K562 (cell line): ENCODE results near the gene CARD11. TPM values are rescaled to one million over a fixed set of nuclear protein-coding genes. Genes with fewer than 3 reads are reported as not detected.

Experiments
- ATAC-seq: fragments of 200-7000 bp; cut with Tn5 transposase; 3 replicates; pipeline ENCODE4 v1.9.1; 2020; ENCODE audit warnings: moderate library complexity
- BruUV-seq: library from RNA; stranded (reverse); fragments of 400-500 nt; replicated peaks from 2 replicates; lab custom pipeline; 2021; lab: Mats Ljungman, UMichigan
- CTCF ChIA-PET: fragments of 300-600 bp; formaldehyde crosslinking; extraction: SDS; loops from one replicate; lab custom pipeline; 2021; ENCODE audit warnings: low intra/inter-chr PET ratio; lab: Yijun Ruan, JAX
- POLR2A ChIA-PET: fragments of 300-600, 350-650 bp; sonication (Branson Sonifier 250); formaldehyde crosslinking; extraction: SDS; loops from one replicate; lab custom pipeline; 2021; ENCODE audit warnings: antibody characterized with exemption, inconsistent platforms; lab: Yijun Ruan, JAX
- DNase-seq, 4 experiments: peaks; one replicate each; pipeline versions ENCODE4 v3.0.0 to v3.0.0-alpha.2; 2011 to 2018; ENCODE audit warnings: low spot score in 3 of 4, mixed read lengths in 3 of 4; ENCODE audit errors: extremely low read depth in 1 of 4
- FAIRE-seq: peaks from 2 replicates; lab custom pipeline; 2011; peaks lifted over from hg19 to GRCh38; lab: Jason Lieb, UNC
- H2AFZ ChIP-seq: 2 replicates; pipeline ENCODE4 v1.6.0; 2011; ENCODE audit warnings: low read depth, low read length, control low read depth, inconsistent platforms
- H3K27ac ChIP-seq: fragments of 200-600 bp; 3 replicates; pipeline ENCODE4 v1.8.0; 2011; ENCODE audit warnings: low read depth, mild to moderate bottlenecking, control low read depth, inconsistent platforms, low read length, moderate library complexity, mixed read lengths; ENCODE audit errors: extremely low read depth
- H3K27me3 ChIP-seq, 2 experiments: fragments of 300-600 bp in 1 of 2; 2 replicates in 1 of 2; 3 replicates in 1 of 2; pipeline versions ENCODE4 v1.6.0 to v1.8.0; 2011; ENCODE audit warnings: inconsistent platforms in 2 of 2, low read length in 2 of 2, mild to moderate bottlenecking in 1 of 2, mixed read lengths in 1 of 2, moderate library complexity in 1 of 2; ENCODE audit not compliant: control insufficient read depth in 2 of 2, insufficient read depth in 2 of 2
- H3K36me3 ChIP-seq: fragments of 300-600 bp; 3 replicates; pipeline ENCODE4 v1.8.0; 2011; ENCODE audit warnings: mild to moderate bottlenecking, low read length, inconsistent platforms; ENCODE audit not compliant: control insufficient read depth, insufficient read depth
- H3K4me1 ChIP-seq, 2 experiments: fragments of 200-600 bp in 1 of 2; replicated peaks in 1 of 2; 2 replicates in 1 of 2; 3 replicates in 1 of 2; pipeline versions ENCODE4 v1.5.1 to v1.8.0; 2011; ENCODE audit warnings: inconsistent platforms in 2 of 2, low read length in 2 of 2, mild to moderate bottlenecking in 1 of 2, mixed read lengths in 1 of 2, moderate library complexity in 1 of 2; ENCODE audit not compliant: control insufficient read depth in 2 of 2, insufficient read depth in 2 of 2
- H3K4me2 ChIP-seq: 2 replicates; pipeline ENCODE4 v1.6.1; 2011; ENCODE audit warnings: low read length, control low read depth, inconsistent platforms, mixed read lengths; ENCODE audit not compliant: insufficient read depth
- H3K4me3 ChIP-seq: fragments of 200-600 bp; sonication (generic), shearing (Covaris generic); 2 replicates; pipeline ENCODE4 v1.5.1; 2016; ENCODE audit warnings: control low read depth, inconsistent platforms
- H3K79me2 ChIP-seq: fragments of 200-600 bp; 3 replicates; pipeline ENCODE4 v1.8.0; 2011; ENCODE audit warnings: low read length, inconsistent platforms; ENCODE audit not compliant: control insufficient read depth, insufficient read depth
- H3K9ac ChIP-seq, 2 experiments: 2 replicates each; pipeline versions ENCODE4 v1.6.0 to v1.6.1; 2011; ENCODE audit warnings: low read depth in 2 of 2, low read length in 2 of 2, control low read depth in 1 of 2, inconsistent platforms in 1 of 2, mild to moderate bottlenecking in 1 of 2, mixed read lengths in 1 of 2; ENCODE audit not compliant: insufficient read depth in 1 of 2
- H3K9me1 ChIP-seq: one replicate; pipeline ENCODE4 v1.6.0; 2011; ENCODE audit warnings: inconsistent platforms, mild to moderate bottlenecking, low read length, moderate library complexity; ENCODE audit not compliant: control insufficient read depth, insufficient read depth
- H3K9me3 ChIP-seq: replicated peaks from 2 replicates; pipeline ENCODE4 v1.5.1; 2011; ENCODE audit warnings: low read depth, low read length, inconsistent platforms; ENCODE audit not compliant: control insufficient read depth, insufficient read depth
- H4K20me1 ChIP-seq: replicated peaks from 2 replicates; pipeline ENCODE4 v1.6.1; 2011; ENCODE audit warnings: low read length, inconsistent platforms, mixed read lengths; ENCODE audit not compliant: control insufficient read depth, insufficient read depth
- BDP1 ChIP-seq: IDR thresholded peaks from 3 replicates; pipeline ENCODE4 v1.6.1; 2011; ENCODE audit not compliant: insufficient read length, insufficient read depth
- E2F3 ChIP-seq: fragments of 250-450 bp; sonication (Bioruptor Pico); IDR thresholded peaks from 2 replicates; pipeline ENCODE4 v1.4.0; 2020; ENCODE audit warnings: mild to moderate bottlenecking
- EWSR1 ChIP-seq: fragments of 450-650 bp; IDR thresholded peaks from 2 replicates; pipeline ENCODE4 v1.6.1; 2018; ENCODE audit warnings: borderline replicate concordance, mild to moderate bottlenecking, low read depth, moderate library complexity; ENCODE audit not compliant: partially characterized antibody
- HDAC8 ChIP-seq: fragments of 450-650 bp; IDR thresholded peaks from 2 replicates; pipeline ENCODE4 v1.6.1; 2016; ENCODE audit warnings: mild to moderate bottlenecking, missing genetic modification characterization, moderate library complexity, missing compliant biosample characterization
- HIVEP1 ChIP-seq: fragments of 250-450 bp; sonication (Bioruptor Pico); IDR thresholded peaks from 2 replicates; pipeline ENCODE4 v1.4.0; 2020; ENCODE audit warnings: mild to moderate bottlenecking
- KLF10 ChIP-seq: fragments of 250-450 bp; sonication (Bioruptor Pico); IDR thresholded peaks from 2 replicates; pipeline ENCODE4 v1.6.1; 2021; ENCODE audit warnings: matching md5 sums
- MED1 ChIP-seq: sonication (generic); formaldehyde crosslinking; IDR thresholded peaks from 2 replicates; pipeline ENCODE4 v1.8.1; 2023; ENCODE audit warnings: missing genetic modification reagents, borderline replicate concordance
- NCOA4 ChIP-seq: fragments of 450-650 bp; IDR thresholded peaks from 2 replicates; pipeline ENCODE4 v1.6.1; 2018; ENCODE audit warnings: mild to moderate bottlenecking; ENCODE audit not compliant: partially characterized antibody
- NFE2 ChIP-seq: IDR thresholded peaks from 2 replicates; pipeline ENCODE4 v1.6.1; 2014; ENCODE audit warnings: antibody characterized with exemption, low read depth
- PRPF4 ChIP-seq: fragments of 200-400 bp; formaldehyde crosslinking; IDR thresholded peaks from one replicate; pipeline ENCODE4 v1.6.1; 2017; ENCODE audit warnings: low read length, low read depth, mild to moderate bottlenecking; ENCODE audit not compliant: insufficient read depth, poor library complexity, severe bottlenecking
- STAG1 ChIP-seq: sonication (generic); formaldehyde crosslinking; IDR thresholded peaks from 2 replicates; pipeline ENCODE4 v1.5.0; 2020; ENCODE audit warnings: missing genetic modification reagents, borderline replicate concordance
- ZNF239 ChIP-seq: fragments of 250-450 bp; sonication (Bioruptor Pico); IDR thresholded peaks from 2 replicates; pipeline ENCODE4 v1.4.0; 2020; ENCODE audit warnings: mild to moderate bottlenecking
- ZNF311 ChIP-seq: fragments of 250-450 bp; sonication (Bioruptor Pico); IDR thresholded peaks from 2 replicates; pipeline ENCODE4 v1.4.0; 2020; ENCODE audit warnings: mild to moderate bottlenecking, moderate library complexity
- WGBS: fragments of 100-300 bp; shearing (Covaris generic); methylation state at CpG from one replicate; pipeline ENCODE4 v1.1.6; 2016; ENCODE audit warnings: low coverage, mixed read lengths; ENCODE audit not compliant: insufficient coverage; ENCODE audit errors: missing lambda C conversion rate; 5-methylcytosine and 5-hydroxymethylcytosine counted together
- in situ Hi-C: fragments of 300-500 bp; cut with MboI; formaldehyde crosslinking; loops from 4 replicates; pipeline ENCODE4 v1.15.0; 2018; ENCODE audit warnings: inconsistent platforms, mixed read lengths
- intact Hi-C: fragments of 100-400 bp; cut with micrococcal nuclease; formaldehyde crosslinking; loops from 2 replicates; pipeline ENCODE4 v1.14.2; 2022
- polyA plus RNA-seq, 8 experiments: library from polyadenylated mRNA; depleted of rRNA in 4 of 8; stranded (reverse) in 5 of 8; unstranded in 3 of 8; fragments of >200 nt; fragmentation: Nextera tagmentation in 2 of 8; fragmentation: Illumina TruSeq in 1 of 8; extraction: Ambion mirVana in 2 of 8; extraction: Trizol in 1 of 8; gene quantifications; 2 replicates each; pipeline versions ENCODE4 v1.2.1 to v1.2.3, GENCODE V29; 2011 to 2014; ENCODE audit warnings: inconsistent platforms in 1 of 8, missing spikeins in 1 of 8
- total RNA-seq, 7 experiments: library from RNA; depleted of rRNA in 6 of 7; stranded (reverse); fragments of >200 nt in 6 of 7; fragmentation: Illumina TruSeq in 2 of 7; extraction: Trizol in 2 of 7; gene quantifications; 2 replicates each; pipeline versions ENCODE4 v1.2.1 to v1.2.3, GENCODE V29; 2011 to 2021; ENCODE audit warnings: low replicate concordance in 1 of 7
- TF ChIP-seq, protein P1 (sequence below): IDR thresholded peaks from 2 replicates; pipeline ENCODE4 v1.6.1; 2016; ENCODE audit warnings: missing genetic modification characterization, missing compliant biosample characterization
- TF ChIP-seq, protein P2 (sequence below), 2 experiments: fragments of 200-800 bp in 1 of 2; sonication (Bioruptor generic) in 1 of 2; sonication (generic) in 1 of 2; formaldehyde crosslinking in 1 of 2; IDR thresholded peaks in 1 of 2; conservative IDR thresholded peaks in 1 of 2; 2 replicates each; pipeline versions ENCODE4 v1.5.0 to v1.6.1; 2016 to 2020; ENCODE audit warnings: missing compliant biosample characterization in 1 of 2, missing genetic modification characterization in 1 of 2, missing genetic modification reagents in 1 of 2
- TF ChIP-seq, protein P3 (sequence below): sonication (generic); formaldehyde crosslinking; IDR thresholded peaks from 2 replicates; pipeline ENCODE4 v1.4.0; 2020; ENCODE audit warnings: mild to moderate bottlenecking, missing genetic modification reagents

CARD11 gene
- total and polyA plus RNA-seq, 9 of the 15 experiments (the other 6 are each of a cell fraction or from before 2014, with no cell fraction given): 0.07 to 12.8 (median 5.7) TPM

DNA sequence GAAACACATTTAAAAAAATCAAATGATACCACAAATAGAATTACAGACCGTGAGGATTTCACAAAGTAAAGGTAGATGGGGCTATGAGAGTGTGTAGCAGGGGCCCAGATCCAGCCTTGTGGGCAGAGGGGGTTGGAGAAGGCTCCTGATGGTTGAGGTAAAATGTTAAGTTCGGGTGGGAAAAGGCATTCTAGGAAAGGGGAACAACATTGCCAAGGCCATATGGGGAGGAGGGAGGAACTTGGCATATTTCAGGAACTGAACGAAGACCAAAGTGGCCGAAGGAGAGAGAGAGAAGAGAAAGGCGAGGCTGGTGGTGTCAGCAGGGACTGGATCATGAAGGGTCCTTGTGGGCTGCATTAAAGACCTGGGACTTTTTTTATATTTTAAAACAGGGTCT, 98.9 kb downstream of the CARD11 start (continued):
- TF ChIP-seq PRPF4 (no peak), KLF10 (CRISPR knock-in tag) (no peak), MED1 (CRISPR knock-in tag) (no peak), ZNF239 (CRISPR knock-in tag) (no peak)
- TF ChIP-seq, all 486 proteins: peak for 0

DNA sequence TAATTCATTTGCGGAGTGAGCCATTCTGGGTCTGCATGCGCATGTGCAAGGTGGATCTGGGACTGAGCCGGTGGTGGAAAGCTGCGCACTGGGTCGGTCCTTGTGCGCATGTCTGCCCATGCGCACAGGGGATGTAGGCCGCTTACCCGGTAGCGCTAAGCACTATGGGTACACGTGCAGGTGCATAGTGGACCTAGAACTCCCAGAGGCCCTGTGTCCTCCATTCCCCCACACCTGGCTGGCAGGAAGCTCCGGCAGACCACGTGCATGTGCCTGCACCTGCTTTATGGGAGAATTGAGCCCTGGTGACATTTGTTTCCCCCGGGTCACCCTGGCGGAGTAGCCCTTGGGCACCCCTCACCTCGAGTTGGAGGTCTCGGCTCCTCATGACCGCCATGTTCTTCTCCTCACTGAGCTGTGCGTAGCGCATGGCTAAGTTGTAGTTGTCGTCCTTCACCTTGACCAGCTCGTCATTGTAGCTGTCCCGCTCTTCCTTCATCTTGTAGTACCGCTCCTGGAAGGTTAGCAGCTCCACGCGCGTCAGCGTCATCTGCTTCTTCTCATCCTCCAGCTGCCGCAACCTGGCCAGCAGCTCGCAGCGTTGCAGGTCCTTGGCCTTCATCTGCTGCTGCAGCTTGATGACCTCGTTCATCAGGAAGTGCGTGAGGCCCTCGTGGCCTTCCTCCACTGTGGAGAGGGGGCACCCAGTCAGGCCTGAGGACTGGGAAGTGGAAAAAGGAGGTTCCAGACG, 99.6 kb downstream of the CARD11 start:
- ChIA-PET CTCF (no interaction called here), POLR2A (interaction anchor here (0.6 kb wide), 1 partner anchor 11 kb away, joined by 3 read pairs; no protein-coding TSS in a partner anchor)
- intact Hi-C loops: no loop called here
- no peak overlapping the region for H3K4me2 ChIP-seq
- H3K9me1 ChIP-seq: no peaks in the 10 kb centered on the region
- no TSS peak for BruUV-seq
- H3K79me2 ChIP-seq: no peaks in the 10 kb centered on the region
- H3K27me3 ChIP-seq: no peaks in the 10 kb centered on the region
- in situ Hi-C loops: no loop called here
- DNase-seq: no peak
- no peak overlapping the region for H2AFZ ChIP-seq
- no peak overlapping the region for H3K9ac ChIP-seq
- H4K20me1 ChIP-seq: no peaks in the 10 kb centered on the region
- no peaks in the 10 kb centered on the region for H3K4me1 ChIP-seq
- H3K4me3 ChIP-seq: no peak overlapping the region
- no peak for FAIRE-seq
- 81% methylated on average over 29 of the region's 35 CpGs for WGBS
- H3K27ac ChIP-seq: no peak overlapping the region
- no peak for ATAC-seq
- H3K9me3 ChIP-seq: no peaks in the 10 kb centered on the region
- H3K36me3 ChIP-seq: peaks cover 3% of the 10 kb centered on the region; the same call in 1 of the 3 replicates
- no peak for TF ChIP-seq ZNF311
- TF ChIP-seq NFE2: no peak
- TF ChIP-seq NCOA4: no peak
- TF ChIP-seq, protein P1, sequence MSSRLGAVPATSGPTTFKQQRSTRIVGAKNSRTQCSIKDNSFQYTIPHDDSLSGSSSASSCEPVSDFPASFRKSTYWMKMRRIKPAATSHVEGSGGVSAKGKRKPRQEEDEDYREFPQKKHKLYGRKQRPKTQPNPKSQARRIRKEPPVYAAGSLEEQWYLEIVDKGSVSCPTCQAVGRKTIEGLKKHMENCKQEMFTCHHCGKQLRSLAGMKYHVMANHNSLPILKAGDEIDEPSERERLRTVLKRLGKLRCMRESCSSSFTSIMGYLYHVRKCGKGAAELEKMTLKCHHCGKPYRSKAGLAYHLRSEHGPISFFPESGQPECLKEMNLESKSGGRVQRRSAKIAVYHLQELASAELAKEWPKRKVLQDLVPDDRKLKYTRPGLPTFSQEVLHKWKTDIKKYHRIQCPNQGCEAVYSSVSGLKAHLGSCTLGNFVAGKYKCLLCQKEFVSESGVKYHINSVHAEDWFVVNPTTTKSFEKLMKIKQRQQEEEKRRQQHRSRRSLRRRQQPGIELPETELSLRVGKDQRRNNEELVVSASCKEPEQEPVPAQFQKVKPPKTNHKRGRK (tag): no peak
- TF ChIP-seq, protein P2, sequence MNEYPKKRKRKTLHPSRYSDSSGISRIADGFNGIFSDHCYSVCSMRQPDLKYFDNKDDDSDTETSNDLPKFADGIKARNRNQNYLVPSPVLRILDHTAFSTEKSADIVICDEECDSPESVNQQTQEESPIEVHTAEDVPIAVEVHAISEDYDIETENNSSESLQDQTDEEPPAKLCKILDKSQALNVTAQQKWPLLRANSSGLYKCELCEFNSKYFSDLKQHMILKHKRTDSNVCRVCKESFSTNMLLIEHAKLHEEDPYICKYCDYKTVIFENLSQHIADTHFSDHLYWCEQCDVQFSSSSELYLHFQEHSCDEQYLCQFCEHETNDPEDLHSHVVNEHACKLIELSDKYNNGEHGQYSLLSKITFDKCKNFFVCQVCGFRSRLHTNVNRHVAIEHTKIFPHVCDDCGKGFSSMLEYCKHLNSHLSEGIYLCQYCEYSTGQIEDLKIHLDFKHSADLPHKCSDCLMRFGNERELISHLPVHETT (CRISPR knock-in tag; conservative IDR thresholded peaks at IDR 0.05 in 1 of 2, IDR thresholded peaks at IDR 0.05 in 1 of 2): no peak
- TF ChIP-seq ZNF239 (CRISPR knock-in tag): no peak
- TF ChIP-seq HIVEP1: no peak
- TF ChIP-seq HDAC8: no peak
- no peak for TF ChIP-seq STAG1 (CRISPR knock-in tag)
- TF ChIP-seq E2F3: no peak
- TF ChIP-seq BDP1: no peak
- TF ChIP-seq EWSR1: no peak
- TF ChIP-seq, protein P3, sequence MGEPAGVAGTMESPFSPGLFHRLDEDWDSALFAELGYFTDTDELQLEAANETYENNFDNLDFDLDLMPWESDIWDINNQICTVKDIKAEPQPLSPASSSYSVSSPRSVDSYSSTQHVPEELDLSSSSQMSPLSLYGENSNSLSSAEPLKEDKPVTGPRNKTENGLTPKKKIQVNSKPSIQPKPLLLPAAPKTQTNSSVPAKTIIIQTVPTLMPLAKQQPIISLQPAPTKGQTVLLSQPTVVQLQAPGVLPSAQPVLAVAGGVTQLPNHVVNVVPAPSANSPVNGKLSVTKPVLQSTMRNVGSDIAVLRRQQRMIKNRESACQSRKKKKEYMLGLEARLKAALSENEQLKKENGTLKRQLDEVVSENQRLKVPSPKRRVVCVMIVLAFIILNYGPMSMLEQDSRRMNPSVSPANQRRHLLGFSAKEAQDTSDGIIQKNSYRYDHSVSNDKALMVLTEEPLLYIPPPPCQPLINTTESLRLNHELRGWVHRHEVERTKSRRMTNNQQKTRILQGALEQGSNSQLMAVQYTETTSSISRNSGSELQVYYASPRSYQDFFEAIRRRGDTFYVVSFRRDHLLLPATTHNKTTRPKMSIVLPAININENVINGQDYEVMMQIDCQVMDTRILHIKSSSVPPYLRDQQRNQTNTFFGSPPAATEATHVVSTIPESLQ (CRISPR knock-in tag): no peak
